Subcutaneous abdominal adipose tissue (tissue), 5 donors: Measurements from ENCODE around the gene PLAGL1.

Source experiments
- H3K27ac ChIP-seq: one replicate; pipeline ENCODE4 v1.7.0; 2013; ENCODE audit warnings: low read depth, mild to moderate bottlenecking, inconsistent platforms, low read length, moderate library complexity
- H3K27me3 ChIP-seq, 5 donors: one replicate each; pipeline ENCODE4 v1.7.0; 2013; ENCODE audit warnings: low read length in 5 of 5, inconsistent platforms in 1 of 5; ENCODE audit not compliant: control insufficient read depth in 5 of 5, insufficient read depth in 4 of 5
- H3K36me3 ChIP-seq, 5 donors: one replicate each; pipeline ENCODE4 v1.7.0; 2013; ENCODE audit warnings: low read length in 5 of 5; ENCODE audit not compliant: control insufficient read depth in 5 of 5, insufficient read depth in 5 of 5
- H3K4me1 ChIP-seq, 5 donors: one replicate each; pipeline ENCODE4 v1.7.0; 2013; ENCODE audit warnings: low read length in 5 of 5, mild to moderate bottlenecking in 3 of 5, moderate library complexity in 1 of 5; ENCODE audit not compliant: control insufficient read depth in 5 of 5, insufficient read depth in 5 of 5
- H3K4me3 ChIP-seq, 5 donors: one replicate each; pipeline ENCODE4 v1.7.0; 2013; ENCODE audit warnings: low read length in 5 of 5, low read depth in 1 of 5
- H3K9ac ChIP-seq, 5 donors: one replicate each; pipeline ENCODE4 v1.7.0; 2013; ENCODE audit warnings: low read length in 5 of 5, mild to moderate bottlenecking in 4 of 5, moderate library complexity in 3 of 5
- H3K9me3 ChIP-seq, 5 donors: one replicate each; pipeline ENCODE4 v1.7.0; 2013; ENCODE audit warnings: low read length in 5 of 5; ENCODE audit not compliant: control insufficient read depth in 5 of 5
- donor health status: healthy.
- donor health status: healthy.
- donor health status: healthy.
- donor health status: healthy.
- donor health status: healthy.

Gene PLAGL1

GRCh38 chr6:143958839-143959399 is 49.1 kb downstream of the PLAGL1 start:
- no peak overlapping the region for H3K4me3 ChIP-seq
- H3K27me3 ChIP-seq: no peaks in the 10 kb centered on the region
- H3K9me3 ChIP-seq: no peaks in the 10 kb centered on the region
- H3K36me3 ChIP-seq: peaks cover 0 to 8% (median 0%) of the 10 kb centered on the region in 5 donors
- H3K9ac ChIP-seq: no peak overlapping the region
- H3K4me1 ChIP-seq: peaks cover 7 to 41% (median 40%) of the 10 kb centered on the region in 5 donors
- H3K27ac ChIP-seq: no peak overlapping the region

- Histone ChIP-seq H3K4me3 (no peak overlapping the region), H3K9ac (no peak overlapping the region), H3K27me3 (no peaks in the 10 kb centered on the region), H3K9me3 (no peaks in the 10 kb centered on the region), H3K27ac (no peak overlapping the region), H3K4me1 (peaks cover 3 to 31% (median 30%) of the 10 kb centered on the region in 5 donors), H3K36me3 (peaks cover 0 to 8% (median 0%) of the 10 kb centered on the region in 5 donors)
Observed at GRCh38 chr6:143957679-143958274, 50.3 kb downstream of the PLAGL1 start.

- H3K27me3 ChIP-seq: no peaks in the 10 kb centered on the region
- peaks cover 0 to 15% (median 12%) of the 10 kb centered on the region in 5 donors for H3K4me1 ChIP-seq
- peaks cover 0 to 8% (median 0%) of the 10 kb centered on the region in 5 donors for H3K36me3 ChIP-seq
- no peak overlapping the region for H3K27ac ChIP-seq
- H3K9me3 ChIP-seq: no peaks in the 10 kb centered on the region
- no peak overlapping the region for H3K9ac ChIP-seq
- no peak overlapping the region for H3K4me3 ChIP-seq
Observed at GRCh38 chr6:143955971-143956370, 52.1 kb downstream of the PLAGL1 start.

GRCh38 chr6:143953922-143954321 is 54.1 kb downstream of the PLAGL1 start:
- H3K36me3 ChIP-seq: peaks cover 0 to 8% (median 2%) of the 10 kb centered on the region in 5 donors
- no peak overlapping the region for H3K27ac ChIP-seq
- H3K4me1 ChIP-seq: peaks cover 0 to 3% (median 0%) of the 10 kb centered on the region in 5 donors
- no peaks in the 10 kb centered on the region for H3K27me3 ChIP-seq
- no peaks in the 10 kb centered on the region for H3K9me3 ChIP-seq
- H3K4me3 ChIP-seq: no peak overlapping the region
- no peak overlapping the region for H3K9ac ChIP-seq

- Histone ChIP-seq H3K4me1 (peaks cover 0 to 3% (median 0%) of the 10 kb centered on the region in 5 donors), H3K36me3 (peaks cover 0 to 8% (median 5%) of the 10 kb centered on the region in 5 donors), H3K4me3 (no peak overlapping the region), H3K27me3 (no peaks in the 10 kb centered on the region), H3K9me3 (no peaks in the 10 kb centered on the region), H3K9ac (no peak overlapping the region), H3K27ac (no peak overlapping the region)
Observed at GRCh38 chr6:143952947-143953701, 54.9 kb downstream of the PLAGL1 start.

GRCh38 chr6:143952060-143952778 is 55.8 kb downstream of the PLAGL1 start:
- H3K27me3 ChIP-seq: no peaks in the 10 kb centered on the region
- H3K4me3 ChIP-seq: no peak overlapping the region
- H3K36me3 ChIP-seq: peaks cover 0 to 17% (median 14%) of the 10 kb centered on the region in 5 donors
- H3K27ac ChIP-seq: no peak overlapping the region
- peaks cover 0 to 2% (median 1%) of the 10 kb centered on the region in 5 donors for H3K9me3 ChIP-seq
- no peak overlapping the region for H3K9ac ChIP-seq
- peaks cover 0 to 3% (median 0%) of the 10 kb centered on the region in 5 donors for H3K4me1 ChIP-seq

- Histone ChIP-seq H3K27me3 (no peaks in the 10 kb centered on the region), H3K27ac (no peak overlapping the region), H3K9ac (no peak overlapping the region), H3K9me3 (peaks cover 0 to 5% (median 3%) of the 10 kb centered on the region in 5 donors), H3K4me3 (no peak overlapping the region), H3K4me1 (peaks cover 0 to 3% (median 0%) of the 10 kb centered on the region in 5 donors), H3K36me3 (peaks cover 0 to 20% (median 15%) of the 10 kb centered on the region in 5 donors)
Observed at GRCh38 chr6:143950875-143951274, 57.2 kb downstream of the PLAGL1 start.

GRCh38 chr6:143949962-143950361 is 58.1 kb downstream of the PLAGL1 start:
- peaks cover 0 to 20% (median 15%) of the 10 kb centered on the region in 5 donors for H3K36me3 ChIP-seq
- no peaks in the 10 kb centered on the region for H3K27me3 ChIP-seq
- H3K4me1 ChIP-seq: peaks cover 0 to 3% (median 0%) of the 10 kb centered on the region in 5 donors
- H3K4me3 ChIP-seq: no peak overlapping the region
- no peak overlapping the region for H3K27ac ChIP-seq
- no peak overlapping the region for H3K9ac ChIP-seq
- peaks cover 0 to 5% (median 3%) of the 10 kb centered on the region in 5 donors for H3K9me3 ChIP-seq

- H3K4me3 ChIP-seq: no peak overlapping the region
- H3K36me3 ChIP-seq: peaks cover 0 to 20% (median 15%) of the 10 kb centered on the region in 5 donors
- H3K27me3 ChIP-seq: no peaks in the 10 kb centered on the region
- peaks cover 0 to 5% (median 3%) of the 10 kb centered on the region in 5 donors for H3K9me3 ChIP-seq
- H3K9ac ChIP-seq: no peak overlapping the region
- H3K4me1 ChIP-seq: peaks cover 0 to 3% (median 0%) of the 10 kb centered on the region in 5 donors
- no peak overlapping the region for H3K27ac ChIP-seq
Observed at GRCh38 chr6:143949535-143949934, 58.5 kb downstream of the PLAGL1 start.
